ENCODE measurements around the gene NTN1. TPM values are rescaled to one million over a fixed set of nuclear protein-coding genes. Genes with fewer than 3 reads are reported as not detected.

Gene NTN1
- total and polyA plus RNA-seq, 9 donors: 0.28 to 12.5 (median 1.8) TPM

DNA sequence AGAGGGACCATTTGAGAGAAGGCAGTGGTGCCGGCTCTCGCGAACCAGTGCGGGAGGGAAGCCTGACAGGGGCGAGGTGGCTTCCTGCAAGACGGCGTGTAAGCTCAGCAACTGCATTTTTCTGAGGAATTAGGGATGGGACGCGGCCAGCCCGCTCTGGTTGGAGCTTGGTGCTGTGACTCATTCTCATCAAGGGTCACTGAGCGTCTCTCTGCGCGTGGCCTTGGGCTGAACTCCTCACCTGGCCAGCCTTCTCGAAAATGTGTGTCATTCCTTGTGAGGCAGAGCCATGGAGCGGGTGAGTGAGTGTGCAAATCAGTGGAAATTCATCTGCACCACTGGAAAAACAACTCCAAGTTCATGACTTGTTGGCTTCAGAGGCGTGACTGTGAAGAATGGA is 52.8 kb downstream of the NTN1 start:
- peaks cover 3% of the 10 kb centered on the region for H3K4me1 ChIP-seq (ENCODE audit: insufficient read depth)
- intact Hi-C loops (cut with DNase I): no loop called here

DNA sequence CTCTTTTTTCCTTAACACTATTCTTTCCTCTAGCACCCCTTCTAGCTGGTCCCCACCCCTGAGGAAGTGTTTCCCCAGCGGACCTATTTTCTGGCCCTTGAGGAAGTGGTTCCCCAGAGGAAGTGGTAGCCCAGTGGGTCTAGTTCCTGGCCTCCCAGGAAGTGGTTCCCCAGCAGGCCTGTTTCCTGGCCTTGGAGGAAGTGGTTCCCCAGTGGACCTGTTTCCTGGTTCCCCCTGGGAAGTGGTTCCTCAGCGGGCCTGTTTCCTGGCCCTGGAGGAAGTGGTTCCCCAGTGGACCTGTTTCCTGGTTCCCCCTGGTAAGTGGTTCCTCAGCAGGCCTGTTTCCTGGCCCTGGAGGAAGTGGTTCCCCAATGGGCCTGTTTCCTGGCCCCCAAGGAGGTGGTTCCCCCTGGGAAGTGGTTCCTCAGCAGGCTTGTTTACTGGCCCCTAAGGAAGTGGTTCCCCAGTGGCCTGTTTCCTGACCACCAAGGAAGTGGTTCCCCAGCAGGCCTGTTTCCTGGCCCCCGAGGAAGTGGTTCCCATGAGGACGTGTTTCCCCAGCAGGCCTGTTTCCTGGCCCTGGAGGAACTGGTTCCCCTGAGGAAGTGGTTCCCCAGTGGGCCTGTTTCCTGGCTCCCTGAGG is 58.3 kb downstream of the NTN1 start:
- no peaks in the 10 kb centered on the region for H3K4me1 ChIP-seq (ENCODE audit: insufficient read depth)
- TF ChIP-seq, protein P1, sequence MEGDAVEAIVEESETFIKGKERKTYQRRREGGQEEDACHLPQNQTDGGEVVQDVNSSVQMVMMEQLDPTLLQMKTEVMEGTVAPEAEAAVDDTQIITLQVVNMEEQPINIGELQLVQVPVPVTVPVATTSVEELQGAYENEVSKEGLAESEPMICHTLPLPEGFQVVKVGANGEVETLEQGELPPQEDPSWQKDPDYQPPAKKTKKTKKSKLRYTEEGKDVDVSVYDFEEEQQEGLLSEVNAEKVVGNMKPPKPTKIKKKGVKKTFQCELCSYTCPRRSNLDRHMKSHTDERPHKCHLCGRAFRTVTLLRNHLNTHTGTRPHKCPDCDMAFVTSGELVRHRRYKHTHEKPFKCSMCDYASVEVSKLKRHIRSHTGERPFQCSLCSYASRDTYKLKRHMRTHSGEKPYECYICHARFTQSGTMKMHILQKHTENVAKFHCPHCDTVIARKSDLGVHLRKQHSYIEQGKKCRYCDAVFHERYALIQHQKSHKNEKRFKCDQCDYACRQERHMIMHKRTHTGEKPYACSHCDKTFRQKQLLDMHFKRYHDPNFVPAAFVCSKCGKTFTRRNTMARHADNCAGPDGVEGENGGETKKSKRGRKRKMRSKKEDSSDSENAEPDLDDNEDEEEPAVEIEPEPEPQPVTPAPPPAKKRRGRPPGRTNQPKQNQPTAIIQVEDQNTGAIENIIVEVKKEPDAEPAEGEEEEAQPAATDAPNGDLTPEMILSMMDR (IDR thresholded peaks at IDR 0.05): no peak
- intact Hi-C loops (cut with DNase I): no loop called here
- no peak overlapping the region for H3K27ac ChIP-seq
- no peaks in the 10 kb centered on the region for H3K36me3 ChIP-seq
- H3K4me3 ChIP-seq: no peak overlapping the region
- H3K27me3 ChIP-seq: no peaks in the 10 kb centered on the region
- DNase-seq: no peak
- H3K9me3 ChIP-seq: no peaks in the 10 kb centered on the region
- WGBS, 3 donors: 89 to 93% (median 89%) methylated on average over 4 of the region's 4 CpGs

More for the DNA sequence above, 52.8 kb downstream of the NTN1 start:
- TF ChIP-seq POLR2A (IDR thresholded peaks at IDR 0.05) (no peak), EP300 (IDR thresholded peaks at IDR 0.05) (no peak)
- TF ChIP-seq, protein P1 (IDR thresholded peaks at IDR 0.05): no peak
- H3K27ac ChIP-seq: no peak overlapping the region
- no peaks in the 10 kb centered on the region for H3K27me3 ChIP-seq
- no peaks in the 10 kb centered on the region for H3K9me3 ChIP-seq
- WGBS, 3 donors: 95 to 97% (median 97%) methylated on average over 16 of the region's 16 CpGs
- H3K4me3 ChIP-seq: no peak overlapping the region
- no peaks in the 10 kb centered on the region for H3K36me3 ChIP-seq
- DNase-seq: no peak

DNA sequence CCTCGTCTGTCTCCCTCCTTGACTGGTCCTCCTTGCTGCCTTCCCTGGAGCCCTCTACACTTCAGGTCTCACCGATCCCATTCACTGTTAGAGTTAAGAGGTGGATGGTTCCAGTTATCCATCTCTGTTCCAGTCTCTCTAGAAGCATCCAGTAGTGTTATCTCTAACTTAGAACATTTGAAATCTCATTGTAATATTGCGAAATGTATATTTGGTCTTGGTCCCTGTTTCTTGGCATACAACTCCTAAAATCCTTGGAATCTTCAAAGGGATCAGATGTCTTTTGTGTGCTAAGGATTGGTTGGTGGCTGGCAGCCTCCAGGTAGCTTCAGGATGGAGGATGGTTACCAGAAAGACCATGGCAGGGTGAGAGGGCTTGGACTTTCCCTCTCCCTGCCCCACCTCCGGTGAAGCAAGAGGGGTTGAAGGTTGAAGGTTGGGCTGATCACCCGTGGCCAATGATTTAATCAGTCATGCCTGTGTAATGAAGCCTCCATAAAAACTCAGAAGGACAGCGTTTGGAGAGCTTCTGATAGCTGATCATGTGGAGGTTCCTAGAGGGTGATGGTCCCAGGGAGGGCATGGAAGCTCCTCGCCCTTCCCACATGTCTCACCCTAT is 59.1 kb downstream of the NTN1 start:
- TF ChIP-seq EP300 (IDR thresholded peaks at IDR 0.05) (no peak), POLR2A (IDR thresholded peaks at IDR 0.05) (no peak)
- TF ChIP-seq, protein P1 (IDR thresholded peaks at IDR 0.05): no peak
- Histone ChIP-seq H3K4me1 (ENCODE audit: insufficient read depth) (no peaks in the 10 kb centered on the region), H3K36me3 (no peaks in the 10 kb centered on the region), H3K27ac (no peak overlapping the region), H3K27me3 (no peaks in the 10 kb centered on the region), H3K9me3 (no peaks in the 10 kb centered on the region), H3K4me3 (no peak overlapping the region)
- 68 to 78% (median 74%) methylated on average over 7 of the region's 7 CpGs for WGBS, 3 donors
- no peak for DNase-seq
- intact Hi-C loops (cut with DNase I): no loop called here

DNA sequence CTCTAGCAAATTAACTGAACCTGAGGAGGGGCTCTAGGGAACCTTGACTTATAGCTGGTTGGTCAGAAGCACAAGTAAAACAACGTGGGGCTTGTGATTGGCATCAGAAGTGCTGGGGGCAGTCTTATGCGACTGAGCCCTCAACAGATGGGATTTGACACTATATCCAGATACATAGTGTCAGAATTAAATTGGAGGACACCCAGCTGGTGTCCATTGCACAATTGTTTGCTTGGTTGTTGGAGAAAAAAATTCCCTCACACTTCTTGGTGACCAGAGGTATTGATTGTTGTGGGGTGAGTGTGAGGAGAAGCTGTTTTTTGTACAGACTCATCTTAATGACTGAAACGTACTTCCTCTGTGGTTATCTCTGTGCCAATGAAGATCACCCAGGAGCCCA is 59.7 kb downstream of the NTN1 start:
- H3K27me3 ChIP-seq: no peaks in the 10 kb centered on the region
- TF ChIP-seq, protein P1 (IDR thresholded peaks at IDR 0.05): no peak
- TF ChIP-seq POLR2A (IDR thresholded peaks at IDR 0.05): no peak
- no peak for TF ChIP-seq EP300 (IDR thresholded peaks at IDR 0.05)
- no peak overlapping the region for H3K27ac ChIP-seq
- no peak for DNase-seq
- no peaks in the 10 kb centered on the region for H3K4me1 ChIP-seq (ENCODE audit: insufficient read depth)
- H3K36me3 ChIP-seq: no peaks in the 10 kb centered on the region
- no peak overlapping the region for H3K4me3 ChIP-seq
- no peaks in the 10 kb centered on the region for H3K9me3 ChIP-seq
- intact Hi-C loops (cut with DNase I): no loop called here
- 29 to 53% (median 30%) methylated on average over 3 of the region's 3 CpGs for WGBS, 3 donors

All from ovary (tissue), 9 donors.